ENCODE results near the gene PLEKHM2.
A peak's percentile ranks its signal among the peaks of the same experiment; 100 is the strongest.

Gene PLEKHM2

GRCh38 chr1:15704526-15705183 lies 20.5 kb downstream of the PLEKHM2 start:
- no peak for DNase-seq

- DNase-seq, result no peak
These were observed 21.1 kb downstream of the PLEKHM2 start for GRCh38 chr1:15705184-15705566.

GRCh38 chr1:15706751-15707150 lies 22.6 kb downstream of the PLEKHM2 start:
- no peak for DNase-seq

DNA sequence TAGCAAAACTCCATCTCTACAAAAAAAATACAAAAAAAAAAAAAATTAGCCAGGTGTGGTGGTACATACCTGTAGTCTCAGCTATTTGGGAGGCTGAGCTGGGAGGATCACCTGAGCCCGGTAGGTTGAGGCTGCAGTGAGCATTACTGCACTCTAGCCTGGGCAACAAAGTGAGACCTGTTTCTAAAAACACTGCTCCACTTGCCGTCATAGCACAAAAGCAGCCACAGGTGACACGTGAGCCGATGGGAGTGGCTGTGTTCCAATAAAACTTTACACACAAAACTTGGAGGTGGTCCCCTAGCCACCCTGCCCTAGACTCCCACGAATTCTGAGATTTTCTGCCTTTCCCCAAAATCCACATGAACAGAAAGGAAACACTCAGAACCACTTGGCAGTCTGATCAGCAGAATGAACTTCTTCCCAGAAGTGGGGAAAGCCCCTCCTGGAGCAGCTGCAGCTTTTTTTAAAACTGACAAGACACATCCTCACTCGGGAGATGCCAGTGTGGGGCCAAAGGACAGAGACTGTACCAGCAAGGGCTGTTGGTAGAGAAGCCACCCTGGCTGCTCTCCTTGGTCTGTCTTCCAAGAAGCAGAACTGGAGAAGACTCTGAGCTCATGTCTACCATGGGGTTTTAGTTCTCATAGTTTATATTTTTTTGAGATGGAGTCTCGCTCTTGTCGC lies 23.3 kb downstream of the PLEKHM2 start:
- DNase-seq, result no peak

GRCh38 chr1:15708486-15709137 lies 24.5 kb downstream of the PLEKHM2 start:
- DNase-seq, result no peak

DNA sequence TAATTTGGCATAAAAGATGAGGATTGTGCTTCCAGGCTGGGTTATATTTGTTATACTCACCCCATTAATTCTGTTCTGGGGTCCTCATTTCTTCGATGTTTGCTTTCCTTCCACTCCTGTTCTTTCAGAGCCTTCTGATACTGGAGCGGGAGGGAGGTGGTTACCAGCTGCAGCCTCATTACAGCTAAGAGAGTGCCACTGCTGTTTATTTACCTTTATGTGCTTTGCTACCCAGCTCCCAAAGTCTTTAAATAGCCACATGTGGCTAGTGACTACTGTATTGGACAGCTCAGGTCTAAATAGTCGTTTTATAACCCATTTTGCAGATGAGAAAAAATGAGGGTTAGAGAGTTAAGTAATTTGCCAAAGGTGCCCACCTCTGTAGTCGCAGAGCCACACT lies 25.1 kb downstream of the PLEKHM2 start:
- DNase-seq, result no peak

DNA sequence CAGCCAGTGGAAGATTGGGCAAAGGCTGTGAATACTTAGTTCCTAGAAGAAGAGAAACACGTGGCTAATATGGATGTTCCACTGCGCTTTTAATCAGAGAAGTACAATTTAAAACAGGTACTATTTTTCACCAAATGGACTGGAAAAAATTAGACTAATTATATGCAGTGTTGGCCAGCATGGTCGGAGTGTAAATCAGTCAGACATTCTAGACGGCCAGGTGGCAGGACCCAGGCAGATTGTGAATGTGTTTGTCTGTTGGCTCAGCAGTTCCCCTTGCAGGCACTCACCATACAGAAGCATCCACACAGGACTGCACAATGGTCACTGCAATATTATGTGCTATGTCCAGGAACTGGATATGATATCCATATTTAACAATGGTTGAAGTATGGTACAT lies 28.0 kb downstream of the PLEKHM2 start:
- DNase-seq, result no peak

- peak; percentile 70 for DNase-seq
These were observed 30.5 kb downstream of the PLEKHM2 start for GRCh38 chr1:15714406-15715136.

DNA sequence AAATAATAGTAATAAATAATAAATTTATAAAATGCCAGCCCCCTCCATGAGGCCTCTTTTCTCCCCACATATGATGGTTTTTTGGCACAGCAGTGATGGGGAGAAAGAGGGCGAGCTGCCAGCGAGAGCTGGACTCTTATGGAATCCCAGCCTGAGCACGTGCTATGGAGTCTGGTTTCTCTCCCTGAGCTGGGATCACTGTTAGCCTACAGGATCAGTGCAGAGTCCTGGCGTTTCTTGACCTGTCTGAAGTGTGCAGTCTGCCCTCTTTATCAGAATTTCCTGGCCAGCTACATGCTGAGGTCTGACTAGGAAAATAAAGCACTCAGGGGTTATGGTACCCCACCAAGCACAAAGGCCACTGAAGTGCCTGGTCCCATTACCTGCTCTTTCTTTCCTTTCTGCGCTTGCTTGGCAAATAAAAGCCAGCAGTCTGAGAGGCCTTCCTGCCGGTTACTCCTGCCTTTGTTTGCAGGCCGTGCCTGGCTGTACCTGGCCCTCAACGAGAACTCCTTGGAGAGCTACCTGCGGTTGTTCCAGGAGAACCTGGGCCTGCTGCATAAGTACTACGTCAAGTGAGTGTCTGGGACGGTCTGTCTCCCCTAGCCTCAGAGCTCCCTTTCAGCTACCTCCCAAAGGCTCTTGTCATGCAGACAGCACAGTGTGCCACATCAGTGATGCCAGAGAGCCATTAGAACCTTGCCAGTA lies 33.5 kb downstream of the PLEKHM2 start:
- DNase-seq, result no peak

- no peak for DNase-seq
These were observed 34.1 kb downstream of the PLEKHM2 start for GRCh38 chr1:15718199-15718601.

DNA sequence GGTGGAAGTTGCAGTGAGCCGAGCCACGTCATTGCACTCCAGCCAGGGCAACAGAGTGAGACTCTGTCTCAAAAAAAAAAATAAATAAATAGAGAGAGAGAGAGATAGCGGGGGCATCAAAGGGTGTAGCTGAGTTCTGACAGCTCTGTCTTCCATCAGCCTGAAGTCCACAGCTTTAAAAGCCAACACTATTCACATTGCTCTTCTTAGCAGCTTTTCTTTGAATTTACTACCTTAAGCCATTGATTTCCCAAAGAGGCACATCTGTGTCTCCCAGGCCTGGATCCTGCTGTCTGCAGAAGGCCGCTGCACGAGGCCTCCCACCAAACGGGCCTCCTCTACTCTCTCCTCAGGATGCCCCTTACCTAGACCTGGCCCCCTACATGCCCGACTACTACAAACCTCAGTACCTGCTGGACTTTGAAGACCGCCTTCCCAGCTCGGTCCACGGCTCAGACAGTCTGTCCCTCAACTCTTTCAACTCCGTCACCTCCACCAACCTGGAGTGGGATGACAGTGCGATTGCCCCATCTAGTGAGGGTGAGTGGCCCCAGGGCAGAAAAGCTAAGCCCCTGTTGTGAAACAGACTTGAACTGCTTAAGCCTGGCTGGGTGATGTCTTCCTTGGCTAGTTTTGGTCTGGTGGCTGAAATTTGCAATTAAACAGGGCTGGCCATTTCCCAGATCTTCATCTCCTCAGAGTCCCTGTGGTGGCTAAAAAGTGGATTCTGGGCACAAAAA lies 35.4 kb downstream of the PLEKHM2 start:
- DNase-seq, result no peak

- no peak for DNase-seq
These were observed 36.7 kb downstream of the PLEKHM2 start for GRCh38 chr1:15720861-15721260.

GRCh38 chr1:15722411-15722810 lies 38.3 kb downstream of the PLEKHM2 start:
- DNase-seq, result no peak

DNA sequence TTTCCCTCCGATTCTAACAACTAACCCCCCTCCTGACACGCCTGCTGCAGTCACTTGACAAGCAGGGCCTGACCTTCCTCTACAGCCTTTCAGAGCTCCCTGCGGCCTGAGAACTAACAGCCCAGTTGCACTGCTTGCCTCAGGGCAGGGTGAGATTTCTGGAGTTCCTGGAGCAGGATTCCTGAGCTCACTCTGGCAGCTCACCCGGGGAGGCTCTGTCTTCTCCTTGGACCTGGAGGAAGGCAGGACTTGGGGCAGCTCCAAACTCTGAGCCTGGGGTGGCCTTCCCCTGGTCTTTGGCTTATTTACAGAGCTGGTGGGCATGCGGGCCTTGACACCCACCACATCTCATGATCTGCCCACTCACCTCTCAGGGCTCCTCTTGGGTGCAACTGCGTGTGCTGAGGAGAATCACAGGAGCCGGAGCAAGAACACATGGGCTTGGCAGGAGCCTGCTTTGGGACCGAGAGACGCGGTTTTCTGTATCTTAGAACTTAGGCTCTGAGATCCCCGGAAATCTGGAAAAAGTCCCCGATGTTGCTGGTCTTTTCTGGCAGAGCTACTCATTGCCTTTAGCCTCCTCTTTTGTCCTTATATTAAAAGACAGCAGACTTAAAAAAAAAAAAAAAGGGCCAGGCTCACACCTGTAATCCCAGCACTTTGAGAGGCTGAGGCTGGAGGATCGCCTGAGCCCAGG lies 38.9 kb downstream of the PLEKHM2 start:
- DNase-seq, result no peak

GRCh38 chr1:15723631-15724246 lies 39.6 kb downstream of the PLEKHM2 start:
- DNase-seq, result no peak

- no peak for DNase-seq
These were observed 41.1 kb downstream of the PLEKHM2 start for GRCh38 chr1:15724949-15725880.

GRCh38 chr1:15726508-15726907 lies 42.4 kb downstream of the PLEKHM2 start:
- DNase-seq, result no peak

- DNase-seq, result no peak
These were observed 42.9 kb downstream of the PLEKHM2 start for GRCh38 chr1:15727021-15727420.

DNA sequence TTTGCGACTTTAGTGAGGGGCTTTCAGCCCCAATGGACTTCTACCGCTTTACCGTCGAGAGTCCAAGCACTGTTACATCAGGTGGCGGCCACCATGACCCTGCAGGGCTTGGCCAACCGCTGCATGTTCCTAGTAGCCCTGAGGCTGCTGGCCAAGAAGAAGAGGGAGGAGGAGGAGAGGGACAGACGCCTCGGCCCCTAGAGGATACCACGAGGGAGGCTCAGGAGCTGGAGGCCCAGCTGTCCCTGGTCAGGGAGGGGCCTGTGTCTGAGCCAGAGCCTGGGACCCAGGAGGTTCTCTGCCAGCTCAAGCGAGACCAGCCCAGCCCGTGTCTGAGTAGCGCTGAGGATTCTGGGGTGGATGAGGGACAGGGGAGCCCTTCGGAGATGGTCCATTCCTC lies 43.3 kb downstream of the PLEKHM2 start:
- no peak for DNase-seq

Measured in left hindlimb (tissue), 1 donor.